ENCODE data around the gene TMEM240.

TMEM240 gene

GRCh38 chr1:1529936-1530335, 10.5 kb downstream of the TMEM240 start:
- TF ChIP-seq, protein P1, sequence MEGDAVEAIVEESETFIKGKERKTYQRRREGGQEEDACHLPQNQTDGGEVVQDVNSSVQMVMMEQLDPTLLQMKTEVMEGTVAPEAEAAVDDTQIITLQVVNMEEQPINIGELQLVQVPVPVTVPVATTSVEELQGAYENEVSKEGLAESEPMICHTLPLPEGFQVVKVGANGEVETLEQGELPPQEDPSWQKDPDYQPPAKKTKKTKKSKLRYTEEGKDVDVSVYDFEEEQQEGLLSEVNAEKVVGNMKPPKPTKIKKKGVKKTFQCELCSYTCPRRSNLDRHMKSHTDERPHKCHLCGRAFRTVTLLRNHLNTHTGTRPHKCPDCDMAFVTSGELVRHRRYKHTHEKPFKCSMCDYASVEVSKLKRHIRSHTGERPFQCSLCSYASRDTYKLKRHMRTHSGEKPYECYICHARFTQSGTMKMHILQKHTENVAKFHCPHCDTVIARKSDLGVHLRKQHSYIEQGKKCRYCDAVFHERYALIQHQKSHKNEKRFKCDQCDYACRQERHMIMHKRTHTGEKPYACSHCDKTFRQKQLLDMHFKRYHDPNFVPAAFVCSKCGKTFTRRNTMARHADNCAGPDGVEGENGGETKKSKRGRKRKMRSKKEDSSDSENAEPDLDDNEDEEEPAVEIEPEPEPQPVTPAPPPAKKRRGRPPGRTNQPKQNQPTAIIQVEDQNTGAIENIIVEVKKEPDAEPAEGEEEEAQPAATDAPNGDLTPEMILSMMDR (IDR thresholded peaks at IDR 0.05; ENCODE audit: low read depth, low read length, poor library complexity, severe bottlenecking): no peak
- TF ChIP-seq EZH2phosphoT487 (IDR thresholded peaks at IDR 0.05; ENCODE audit: borderline replicate concordance, low read length): no peak
- no peaks in the 10 kb centered on the region for H3K9me2 ChIP-seq (replicated peaks; ENCODE audit: control insufficient read depth, low read length)
- no peaks in the 10 kb centered on the region for H4K20me1 ChIP-seq (ENCODE audit: control insufficient read depth, insufficient read depth, low read depth, low read length)
- H3K4me3 ChIP-seq (ENCODE audit: low read length): no peak overlapping the region
- H3K36me3 ChIP-seq (ENCODE audit: control insufficient read depth, low read length): peaks cover 49% of the 10 kb centered on the region
- H3K9me3 ChIP-seq (ENCODE audit: control insufficient read depth, insufficient read depth, low read length): peaks cover 8% of the 10 kb centered on the region; the same call in 1 of the 2 replicates
- H3K4me2 ChIP-seq (ENCODE audit: low read length): no peak overlapping the region
- H3K79me2 ChIP-seq (ENCODE audit: control insufficient read depth, low read length): no peaks in the 10 kb centered on the region
- H3F3A ChIP-seq (ENCODE audit: control insufficient read depth, insufficient read depth): 0 out of 2 replicates have a peak, but pooled peaks cover 4% of the 10 kb centered on the region
- no peaks in the 10 kb centered on the region for H3K4me1 ChIP-seq (ENCODE audit: control insufficient read depth, low read length)
- no peaks in the 10 kb centered on the region for H3K27me3 ChIP-seq (ENCODE audit: control insufficient read depth, low read length)
- H3K27ac ChIP-seq (ENCODE audit: low read depth, low read length): no peak overlapping the region

GRCh38 chr1:1529321-1529720, 11.1 kb downstream of the TMEM240 start:
- 0 out of 2 replicates have a peak, but pooled peaks cover 4% of the 10 kb centered on the region for H3F3A ChIP-seq (ENCODE audit: control insufficient read depth, insufficient read depth)
- no peaks in the 10 kb centered on the region for H3K79me2 ChIP-seq (ENCODE audit: control insufficient read depth, low read length)
- no peak overlapping the region for H3K4me2 ChIP-seq (ENCODE audit: low read length)
- no peaks in the 10 kb centered on the region for H3K27me3 ChIP-seq (ENCODE audit: control insufficient read depth, low read length)
- no peak overlapping the region for H3K4me3 ChIP-seq (ENCODE audit: low read length)
- peaks cover 8% of the 10 kb centered on the region; the same call in 1 of the 2 replicates for H3K9me3 ChIP-seq (ENCODE audit: control insufficient read depth, insufficient read depth, low read length)
- no peak for TF ChIP-seq EZH2phosphoT487 (IDR thresholded peaks at IDR 0.05; ENCODE audit: borderline replicate concordance, low read length)
- TF ChIP-seq, protein P1 (IDR thresholded peaks at IDR 0.05; ENCODE audit: low read depth, low read length, poor library complexity, severe bottlenecking): no peak
- H3K27ac ChIP-seq (ENCODE audit: low read depth, low read length): no peak overlapping the region
- no peaks in the 10 kb centered on the region for H4K20me1 ChIP-seq (ENCODE audit: control insufficient read depth, insufficient read depth, low read depth, low read length)
- peaks cover 51% of the 10 kb centered on the region for H3K36me3 ChIP-seq (ENCODE audit: control insufficient read depth, low read length)
- no peaks in the 10 kb centered on the region for H3K4me1 ChIP-seq (ENCODE audit: control insufficient read depth, low read length)
- no peaks in the 10 kb centered on the region for H3K9me2 ChIP-seq (replicated peaks; ENCODE audit: control insufficient read depth, low read length)

GRCh38 chr1:1528301-1529267, 11.8 kb downstream of the TMEM240 start:
- peaks cover 8% of the 10 kb centered on the region; the same call in 1 of the 2 replicates for H3K9me3 ChIP-seq (ENCODE audit: control insufficient read depth, insufficient read depth, low read length)
- H3K27ac ChIP-seq (ENCODE audit: low read depth, low read length): no peak overlapping the region
- no peaks in the 10 kb centered on the region for H3K27me3 ChIP-seq (ENCODE audit: control insufficient read depth, low read length)
- no peak overlapping the region for H3K4me3 ChIP-seq (ENCODE audit: low read length)
- no peak for TF ChIP-seq EZH2phosphoT487 (IDR thresholded peaks at IDR 0.05; ENCODE audit: borderline replicate concordance, low read length)
- TF ChIP-seq, protein P1 (IDR thresholded peaks at IDR 0.05; ENCODE audit: low read depth, low read length, poor library complexity, severe bottlenecking): no peak
- H3K36me3 ChIP-seq (ENCODE audit: control insufficient read depth, low read length): peaks cover 53% of the 10 kb centered on the region
- H3K9me2 ChIP-seq (replicated peaks; ENCODE audit: control insufficient read depth, low read length): no peaks in the 10 kb centered on the region
- no peaks in the 10 kb centered on the region for H3K79me2 ChIP-seq (ENCODE audit: control insufficient read depth, low read length)
- H3F3A ChIP-seq (ENCODE audit: control insufficient read depth, insufficient read depth): 0 out of 2 replicates have a peak, but pooled peaks cover 4% of the 10 kb centered on the region
- no peaks in the 10 kb centered on the region for H3K4me1 ChIP-seq (ENCODE audit: control insufficient read depth, low read length)
- H3K4me2 ChIP-seq (ENCODE audit: low read length): no peak overlapping the region
- no peaks in the 10 kb centered on the region for H4K20me1 ChIP-seq (ENCODE audit: control insufficient read depth, insufficient read depth, low read depth, low read length)

Data from DOHH2 (cell line).